Activated CD8-positive, alpha-beta T cell treated with anti-CD3 and anti-CD28 coated beads for 36 hours (primary cell): Measurements from ENCODE around the gene ANG. TPM values are rescaled to one million over a fixed set of nuclear protein-coding genes. Genes with fewer than 3 reads are reported as not detected.

Experiments
- ATAC-seq: fragments of 200-7000 bp; cut with Tn5 transposase; one replicate; pipeline ENCODE4 v1.10.0; 2021; ENCODE audit warnings: mild to moderate bottlenecking, moderate library complexity
- CTCF ChIA-PET: fragments of 350-600 bp; sonication (Branson Sonifier 250); formaldehyde crosslinking; loops from one replicate; lab custom pipeline; 2021; ENCODE audit warnings: antibody characterized with exemption; lab: Charles Lee
- POLR2A ChIA-PET: fragments of 350-600 bp; sonication (Branson Sonifier 250); formaldehyde crosslinking; loops from one replicate; lab custom pipeline; 2021; ENCODE audit warnings: antibody characterized with exemption; lab: Charles Lee
- DNase-seq: peaks from one replicate; pipeline ENCODE4 v3.0.0-alpha.2; 2020
- H3K27ac Mint-ChIP-seq: one replicate; pipeline ENCODE4 v1.8.0; 2021; ENCODE audit warnings: mild to moderate bottlenecking, mixed read lengths
- H3K27me3 Mint-ChIP-seq: one replicate; pipeline ENCODE4 v1.8.0; 2021; ENCODE audit warnings: mixed read lengths
- H3K36me3 Mint-ChIP-seq: one replicate; pipeline ENCODE4 v1.8.0; 2021; ENCODE audit warnings: low read depth, mixed read lengths
- H3K4me1 Mint-ChIP-seq: one replicate; pipeline ENCODE4 v1.8.0; 2021; ENCODE audit warnings: low read depth, mixed read lengths
- H3K4me3 Mint-ChIP-seq: one replicate; pipeline ENCODE4 v1.8.0; 2021; ENCODE audit warnings: mild to moderate bottlenecking, moderate library complexity, mixed read lengths
- H3K9me3 Mint-ChIP-seq: one replicate; pipeline ENCODE4 v1.8.0; 2021; ENCODE audit warnings: mixed read lengths
- intact Hi-C: fragments of 100-400 bp; cut with micrococcal nuclease; formaldehyde crosslinking; loops from one replicate; pipeline ENCODE4 v1.10.0; 2022
- total RNA-seq, 2 experiments: library from RNA; stranded (reverse); gene quantifications; one replicate each; pipeline ENCODE4 v1.2.3, GENCODE V29; 2021
- TF ChIP-seq, protein P1 (sequence below): fragments of 200-600 bp; IDR thresholded peaks from one replicate; pipeline ENCODE4 v1.8.0; 2022; ENCODE audit warnings: antibody characterized with exemption, mild to moderate bottlenecking

ANG gene
- total RNA-seq, 2 experiments from 2014 or later = 0.87 to 0.92 TPM

DNA sequence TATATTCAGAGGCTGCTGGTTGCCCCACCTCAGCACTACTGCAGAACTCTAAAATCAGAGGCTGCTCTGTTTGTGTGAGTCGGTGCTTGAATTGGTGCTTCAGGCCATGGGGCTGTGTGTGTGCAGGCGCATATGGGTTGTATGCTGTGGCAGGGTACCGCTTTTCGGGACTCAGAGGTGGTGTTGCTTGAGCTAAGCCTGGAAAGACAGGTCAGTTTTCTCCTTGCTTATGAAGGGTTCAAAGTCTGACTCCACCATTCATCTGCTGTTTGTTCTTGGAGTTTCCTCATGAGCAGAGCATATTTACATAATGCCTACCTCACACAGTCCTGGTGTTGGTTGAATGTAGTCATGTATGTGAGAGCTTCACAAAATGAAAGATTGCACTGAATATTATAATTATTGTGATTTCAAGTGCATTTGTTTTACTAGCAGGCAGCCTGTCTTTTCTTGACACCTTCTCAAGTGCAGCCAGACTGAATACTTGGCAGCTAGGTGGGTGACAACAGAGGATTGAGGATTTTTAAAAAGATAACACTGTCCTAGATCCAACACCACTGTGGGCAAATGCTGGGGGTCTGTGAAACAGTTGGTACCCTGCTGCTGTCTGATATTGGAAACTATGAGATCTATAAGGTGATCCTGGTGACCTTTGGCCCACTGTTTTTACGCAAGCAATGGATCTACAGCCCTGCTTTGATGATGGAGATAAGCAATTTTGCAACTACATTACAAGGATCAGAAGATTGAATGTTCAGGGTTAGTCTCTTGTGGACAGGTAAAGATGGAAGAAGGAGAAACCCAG is 1.0 kb upstream of the ANG start:
- ChIA-PET POLR2A (no interaction called here), CTCF (interaction anchor here (1.0 to 2.7 kb wide), 4 partner anchors 9 to 361 kb away, joined by 4 to 9 read pairs (median 6); no protein-coding TSS in a partner anchor)
- no peak for ATAC-seq
- no peaks in the 10 kb centered on the region for H3K27me3 Mint-ChIP-seq
- H3K36me3 Mint-ChIP-seq = no peaks in the 10 kb centered on the region
- no peaks in the 10 kb centered on the region for H3K9me3 Mint-ChIP-seq
- no peak overlapping the region for H3K4me3 Mint-ChIP-seq
- no peak overlapping the region for H3K27ac Mint-ChIP-seq
- DNase-seq = no peak
- TF ChIP-seq, protein P1, sequence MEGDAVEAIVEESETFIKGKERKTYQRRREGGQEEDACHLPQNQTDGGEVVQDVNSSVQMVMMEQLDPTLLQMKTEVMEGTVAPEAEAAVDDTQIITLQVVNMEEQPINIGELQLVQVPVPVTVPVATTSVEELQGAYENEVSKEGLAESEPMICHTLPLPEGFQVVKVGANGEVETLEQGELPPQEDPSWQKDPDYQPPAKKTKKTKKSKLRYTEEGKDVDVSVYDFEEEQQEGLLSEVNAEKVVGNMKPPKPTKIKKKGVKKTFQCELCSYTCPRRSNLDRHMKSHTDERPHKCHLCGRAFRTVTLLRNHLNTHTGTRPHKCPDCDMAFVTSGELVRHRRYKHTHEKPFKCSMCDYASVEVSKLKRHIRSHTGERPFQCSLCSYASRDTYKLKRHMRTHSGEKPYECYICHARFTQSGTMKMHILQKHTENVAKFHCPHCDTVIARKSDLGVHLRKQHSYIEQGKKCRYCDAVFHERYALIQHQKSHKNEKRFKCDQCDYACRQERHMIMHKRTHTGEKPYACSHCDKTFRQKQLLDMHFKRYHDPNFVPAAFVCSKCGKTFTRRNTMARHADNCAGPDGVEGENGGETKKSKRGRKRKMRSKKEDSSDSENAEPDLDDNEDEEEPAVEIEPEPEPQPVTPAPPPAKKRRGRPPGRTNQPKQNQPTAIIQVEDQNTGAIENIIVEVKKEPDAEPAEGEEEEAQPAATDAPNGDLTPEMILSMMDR = no peak
- peaks cover 9% of the 10 kb centered on the region for H3K4me1 Mint-ChIP-seq
- intact Hi-C loops = no loop called here

DNA sequence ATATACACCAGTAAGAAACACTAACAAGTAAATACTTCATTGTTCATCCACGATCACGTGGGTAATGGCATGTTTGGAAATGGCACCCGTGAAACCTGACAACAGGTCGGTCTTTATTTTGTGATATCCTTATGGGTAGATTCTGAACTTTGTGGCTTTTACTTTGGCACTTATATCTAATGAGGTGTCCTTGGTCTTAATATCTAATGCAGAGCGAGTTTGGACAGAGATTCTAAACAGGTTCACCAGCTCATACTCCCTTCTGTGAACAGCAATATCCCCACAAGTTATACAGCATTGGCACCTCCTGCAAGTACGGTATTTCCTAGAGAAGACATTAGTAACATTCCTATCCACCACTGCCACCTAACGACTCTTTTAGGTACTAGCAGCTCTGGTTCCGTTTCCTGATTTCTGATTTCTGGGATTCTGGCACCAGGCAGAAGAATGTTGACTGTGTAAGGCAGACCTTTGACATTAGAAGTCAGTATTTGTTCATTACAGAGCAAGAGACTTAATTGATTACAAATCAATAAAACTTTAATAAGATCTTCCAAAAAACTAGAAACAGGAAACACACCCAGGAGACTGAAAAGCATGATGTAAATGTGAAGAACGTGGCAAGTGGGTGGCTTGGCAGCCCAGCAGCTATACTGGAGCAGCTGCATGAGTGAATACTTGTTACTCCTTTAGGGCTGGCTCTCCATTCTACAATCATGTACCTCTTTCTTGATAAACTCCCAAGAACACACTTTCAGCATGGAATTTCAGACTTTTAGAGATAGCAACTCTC is 2.5 kb downstream of the ANG start:
- DNase-seq = peak; percentile 47
- Mint-ChIP-seq H3K36me3 (no peaks in the 10 kb centered on the region), H3K27ac (no peak overlapping the region), H3K4me1 (peaks cover 9% of the 10 kb centered on the region), H3K9me3 (no peaks in the 10 kb centered on the region), H3K4me3 (no peak overlapping the region), H3K27me3 (peaks cover 4% of the 10 kb centered on the region)
- intact Hi-C loops = loop anchor here (1.0 to 5.0 kb wide), 2 partner anchors 28 to 159 kb away; no protein-coding TSS in a partner anchor
- ChIA-PET POLR2A (interaction anchor here (0.7 to 0.9 kb wide), 2 partner anchors 12 to 70 kb away, joined by 3 to 4 read pairs; no protein-coding TSS in a partner anchor), CTCF (interaction anchor here (0.6 to 5.9 kb wide), 43 partner anchors 8 to 373 kb away, joined by 3 to 69 read pairs (median 4); partner anchors contain the start of genes APEX1, OSGEP, PARP2 and RNASE4)
- TF ChIP-seq, protein P1 = peak; percentile 97
- peak; percentile 90 for ATAC-seq

DNA sequence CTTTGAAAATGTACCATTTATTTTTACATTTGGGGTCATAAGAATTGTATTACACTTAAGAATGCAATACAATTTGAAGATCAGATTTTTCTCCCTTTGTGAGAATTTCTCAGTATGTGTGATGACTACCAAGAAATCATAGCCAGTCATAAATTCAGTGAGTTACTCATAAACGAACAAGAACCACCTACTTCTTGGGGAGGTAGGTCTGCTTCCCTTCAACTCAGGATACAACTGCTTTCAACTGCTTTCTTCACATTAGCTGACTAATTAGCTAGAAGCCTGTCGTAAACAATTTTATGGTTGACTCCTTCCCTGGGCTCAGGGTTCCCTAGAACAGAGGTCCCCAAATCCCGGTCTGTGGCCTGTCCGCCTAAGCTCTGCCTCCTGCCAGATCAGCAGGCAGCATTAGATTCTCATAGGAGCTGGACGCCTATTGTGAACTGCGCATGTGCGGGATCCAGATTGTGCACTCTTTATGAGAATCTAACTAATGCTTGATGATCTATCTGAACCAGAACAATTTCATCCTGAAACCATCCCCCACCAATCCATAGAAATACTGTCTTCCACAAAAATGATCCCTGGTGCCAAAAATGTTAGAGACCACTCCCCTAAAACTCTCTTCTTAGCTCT is 3.7 kb downstream of the ANG start:
- ChIA-PET CTCF (interaction anchor here (1.0 to 7.4 kb wide), 22 partner anchors 8 to 365 kb away, joined by 3 to 69 read pairs (median 8); partner anchors contain the start of gene RNASE4), POLR2A (no interaction called here)
- ATAC-seq = peak; percentile 47

DNA sequence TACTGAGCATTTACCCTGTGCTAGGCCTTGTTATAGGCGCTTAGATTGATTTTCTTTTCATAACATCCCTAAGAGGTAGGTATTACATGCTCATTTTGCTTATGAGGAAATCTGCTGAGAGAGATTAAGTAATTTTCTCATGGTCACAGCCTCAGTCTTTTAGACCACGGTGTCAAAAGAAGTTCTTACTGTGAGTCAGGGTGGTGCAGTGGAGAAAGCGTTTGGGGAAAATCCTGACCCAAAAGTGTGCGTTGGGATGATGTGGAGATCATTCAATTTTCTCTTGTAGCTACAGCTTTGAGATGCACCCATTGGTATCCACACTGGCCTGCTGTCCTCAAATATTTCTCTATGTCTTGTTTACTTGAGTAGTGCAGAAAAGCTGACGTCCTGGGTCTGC is 8.2 kb downstream of the ANG start:
- no peak overlapping the region for H3K27ac Mint-ChIP-seq
- no peak for ATAC-seq

More for the DNA sequence above, 3.7 kb downstream of the ANG start:
- Mint-ChIP-seq H3K4me1 (peaks cover 9% of the 10 kb centered on the region), H3K27ac (no peak overlapping the region), H3K27me3 (peaks cover 4% of the 10 kb centered on the region), H3K36me3 (no peaks in the 10 kb centered on the region), H3K4me3 (no peak overlapping the region), H3K9me3 (no peaks in the 10 kb centered on the region)
- TF ChIP-seq, protein P1 = no peak
- no peak for DNase-seq
- intact Hi-C loops = loop anchor here (5.0 kb wide), 1 partner anchor 160 kb away; no protein-coding TSS in a partner anchor

More for the DNA sequence above, 8.2 kb downstream of the ANG start:
- intact Hi-C loops = loop anchor here (1.0 to 5.0 kb wide), 2 partner anchors 159 to 276 kb away; no protein-coding TSS in a partner anchor
- ChIA-PET CTCF (interaction anchor here (0.7 to 7.4 kb wide), 21 partner anchors 9 to 275 kb away, joined by 3 to 40 read pairs (median 5); no protein-coding TSS in a partner anchor), POLR2A (no interaction called here)
- Mint-ChIP-seq H3K4me3 (no peak overlapping the region), H3K4me1 (peaks cover 3% of the 10 kb centered on the region), H3K27me3 (peaks cover 4% of the 10 kb centered on the region), H3K36me3 (no peaks in the 10 kb centered on the region), H3K9me3 (no peaks in the 10 kb centered on the region)
- DNase-seq = no peak
- TF ChIP-seq, protein P1 = no peak
